UCSD-AML1 (cell line): ENCODE data around the gene USP47.
"Not testable (repeated sequence)": the region's sequence is repeated elsewhere in the genome, so short reads cannot be mapped to it uniquely, and the experiment has no call there.

Experiments
- DNase-seq: peaks from one replicate; lab custom pipeline; 2025; ENCODE audit not compliant: unreplicated experiment; lab: John Stamatoyannopoulos, UW

USP47 gene

DNA sequence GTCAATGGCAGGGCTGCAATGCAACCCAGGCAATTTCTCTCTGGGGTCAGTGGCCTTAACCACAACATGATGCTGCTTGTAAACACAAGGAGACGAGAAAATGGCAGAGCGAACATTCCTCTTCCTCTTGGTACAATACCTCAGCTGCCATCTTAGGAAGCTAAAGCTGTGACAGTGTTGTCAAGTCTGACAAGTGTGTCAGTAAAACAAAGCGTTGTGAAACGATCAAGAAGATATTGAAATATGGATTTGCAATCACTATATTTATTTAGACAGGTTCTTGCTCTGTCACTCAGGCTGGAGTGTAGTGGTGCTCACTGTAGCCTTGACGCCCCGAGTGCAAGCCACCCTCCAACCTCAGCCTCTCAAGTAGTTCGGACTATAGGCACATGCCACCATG is 14.5 kb upstream of the USP47 start:
- DNase-seq, result no peak

DNA sequence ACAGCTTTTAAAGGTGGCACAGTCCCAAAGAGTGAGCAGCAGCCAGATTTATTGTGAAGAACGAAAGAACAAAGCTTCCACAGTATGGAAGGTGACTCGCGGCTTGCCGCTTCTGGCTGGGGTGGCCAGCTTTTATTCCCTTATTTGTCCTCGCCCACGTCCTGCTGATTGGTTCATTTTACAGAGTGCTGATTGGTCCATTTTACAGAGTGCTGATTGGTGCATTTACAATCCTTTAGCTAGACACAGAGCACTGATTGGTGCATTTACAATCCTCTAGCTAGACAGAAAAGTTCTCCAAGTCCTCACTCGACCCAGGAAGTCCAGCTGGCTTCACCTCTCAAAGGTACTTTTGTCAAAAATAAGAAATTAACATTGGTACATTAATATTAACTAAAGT is 10.4 kb upstream of the USP47 start:
- not testable (repeated sequence) for DNase-seq

DNA sequence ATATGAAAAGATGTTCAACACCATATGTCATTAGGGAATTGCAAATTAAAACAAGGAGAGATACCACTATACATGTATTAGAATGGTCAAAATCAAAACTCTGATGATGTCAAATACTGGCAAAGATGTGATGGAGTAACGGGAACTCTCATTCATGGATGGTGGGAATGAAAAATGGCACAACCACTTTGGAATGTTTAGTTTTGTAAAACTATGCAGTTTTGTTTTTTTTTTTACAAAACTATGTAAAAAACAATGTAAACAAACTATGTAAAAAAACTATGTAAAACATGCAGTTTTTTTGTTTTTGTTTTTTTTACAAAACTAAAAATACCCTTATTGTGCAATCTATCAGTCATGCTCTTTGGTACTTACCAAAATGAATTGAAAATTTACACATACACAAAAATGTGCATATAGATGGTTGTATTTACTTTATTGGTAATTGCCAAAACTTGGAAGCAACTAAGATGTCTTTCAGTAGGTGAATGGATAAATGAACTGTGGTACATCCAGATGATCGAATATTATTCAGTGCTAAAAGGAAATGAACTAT is 5.0 kb upstream of the USP47 start:
- no peak for DNase-seq

DNA sequence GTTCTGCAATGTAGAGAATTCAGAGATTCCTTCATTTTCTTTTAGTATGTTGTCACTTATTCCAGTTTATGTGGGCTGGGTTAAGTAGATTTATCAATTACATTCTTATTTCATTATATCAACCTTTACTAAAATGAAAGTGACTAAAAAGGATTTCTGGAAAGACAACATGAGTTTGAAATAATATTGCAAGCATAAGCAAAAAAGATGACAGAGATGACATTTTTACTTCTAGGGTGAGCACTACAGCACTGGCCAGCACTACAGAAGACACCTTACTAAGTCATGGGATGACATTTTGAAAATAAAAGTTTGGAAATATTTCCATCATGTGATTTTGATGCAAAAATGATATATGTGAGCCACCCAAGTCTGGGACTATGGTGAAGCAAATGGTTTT is 2.1 kb upstream of the USP47 start:
- DNase-seq, result no peak

DNA sequence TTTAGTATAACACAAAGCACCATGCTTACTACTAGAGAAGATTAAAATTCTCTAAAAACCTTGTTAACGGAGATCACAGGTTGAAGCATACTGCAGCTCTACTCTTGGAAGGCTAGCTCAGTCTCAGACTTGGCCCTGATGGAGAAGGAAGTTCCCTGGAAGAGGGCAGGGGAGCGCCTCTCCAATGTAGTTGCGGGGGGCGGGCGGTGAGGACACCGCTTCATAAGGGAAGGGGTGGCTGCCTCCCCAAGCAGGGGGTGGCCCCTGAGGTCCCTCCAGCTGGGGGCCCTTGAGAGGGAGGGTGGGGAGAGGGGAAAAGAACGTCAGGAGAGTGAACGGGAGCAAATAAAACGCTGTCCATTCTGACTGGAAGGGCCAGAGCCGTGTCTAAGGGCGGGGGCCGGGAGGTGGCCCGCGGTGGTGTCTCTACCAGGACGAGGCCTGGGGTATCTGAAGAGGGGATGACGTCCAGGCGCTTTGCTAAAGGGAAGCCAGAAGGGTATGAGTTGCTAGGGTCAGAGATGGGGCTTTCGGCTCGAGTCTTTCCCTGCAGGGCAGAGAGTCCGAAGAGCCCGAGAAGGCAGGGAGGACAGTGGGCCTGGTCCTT is 553 bp upstream of the USP47 start:
- DNase-seq, result no peak

DNA sequence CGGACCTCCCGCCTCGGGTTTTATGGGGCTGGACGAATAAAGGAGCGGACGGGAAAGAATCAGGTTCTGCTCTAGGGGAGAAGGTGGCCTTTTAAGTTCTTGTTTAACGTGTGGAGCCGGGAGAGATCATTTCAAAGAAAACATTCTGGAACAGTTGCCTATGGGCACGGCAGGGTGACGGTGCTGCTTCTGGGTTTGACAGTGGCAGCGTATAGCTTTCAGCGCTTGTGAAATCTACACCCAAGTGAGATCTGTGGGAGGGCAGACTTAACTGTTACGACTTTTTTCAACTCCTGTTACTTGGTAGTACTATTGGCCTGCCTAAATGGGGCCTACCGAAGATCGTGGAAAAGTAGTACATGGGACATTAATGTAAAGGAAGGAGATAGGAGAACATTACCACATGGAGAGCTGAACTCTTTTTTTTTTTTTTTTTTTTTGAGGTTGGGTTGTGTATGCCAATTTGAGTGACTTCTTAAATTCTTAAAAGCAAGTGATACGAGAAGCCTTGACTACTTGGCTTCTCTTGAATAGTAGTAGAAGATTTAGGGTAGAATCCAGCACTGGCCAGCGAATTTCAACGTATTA is 743 bp downstream of the USP47 start:
- DNase-seq, result peak; percentile 77

DNA sequence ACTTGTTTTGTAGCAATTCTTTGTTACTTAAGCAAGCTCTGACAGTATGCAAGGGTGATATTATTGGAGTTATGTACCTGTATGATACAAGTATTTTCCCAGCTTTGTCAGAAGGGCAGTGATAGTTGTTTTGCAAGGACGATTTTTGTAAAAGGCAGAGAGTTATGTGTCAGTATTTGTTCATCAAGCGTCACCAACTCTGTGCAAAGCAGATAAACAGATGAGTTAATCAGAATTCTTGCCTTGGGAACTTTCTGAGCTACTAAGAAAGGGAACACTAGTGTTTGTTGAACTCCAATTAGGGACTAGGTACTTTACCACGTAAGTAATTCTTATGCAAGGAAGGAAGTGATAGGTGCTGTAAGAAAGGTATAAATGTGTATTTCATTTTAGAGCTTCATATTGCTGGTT is 1.4 kb downstream of the USP47 start:
- no peak for DNase-seq

DNA sequence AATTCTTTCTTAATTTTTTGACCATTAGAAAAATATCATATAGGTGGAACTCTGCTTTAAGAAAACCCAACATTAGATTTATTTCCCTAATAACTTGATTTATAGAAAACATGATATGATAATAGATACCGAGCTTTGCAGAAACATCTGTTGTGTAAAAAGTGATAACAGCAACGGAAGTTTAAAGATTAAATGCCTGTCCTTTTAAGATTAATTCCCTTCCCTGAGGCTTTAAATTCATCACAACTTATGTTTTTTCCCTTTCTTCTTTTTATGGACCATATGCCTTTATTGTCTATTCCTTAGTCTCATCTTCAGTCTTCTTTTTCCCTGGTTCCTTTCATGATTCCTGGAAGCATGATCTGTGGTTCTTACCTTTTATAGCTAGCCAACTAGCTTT is 1.9 kb downstream of the USP47 start:
- DNase-seq, result no peak

DNA sequence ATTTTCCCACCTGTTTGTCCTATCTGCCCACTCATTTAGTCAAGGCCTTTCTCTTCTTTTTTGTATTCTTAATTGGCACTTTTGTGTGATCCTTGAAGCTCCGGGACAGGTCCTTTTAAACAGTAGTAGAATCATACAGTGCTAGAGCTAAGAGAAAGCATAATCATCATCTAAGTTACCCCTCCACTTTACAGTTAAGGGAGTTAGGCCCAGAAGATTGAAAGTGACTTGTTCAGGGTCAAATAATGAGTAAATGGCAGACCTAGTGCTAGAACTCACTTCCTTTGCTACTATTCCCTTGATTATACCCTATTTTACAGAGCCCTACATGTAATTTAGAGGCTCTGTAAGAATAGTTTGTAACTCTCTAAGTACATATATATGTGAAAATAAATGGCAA is 2.5 kb downstream of the USP47 start:
- no peak for DNase-seq

DNA sequence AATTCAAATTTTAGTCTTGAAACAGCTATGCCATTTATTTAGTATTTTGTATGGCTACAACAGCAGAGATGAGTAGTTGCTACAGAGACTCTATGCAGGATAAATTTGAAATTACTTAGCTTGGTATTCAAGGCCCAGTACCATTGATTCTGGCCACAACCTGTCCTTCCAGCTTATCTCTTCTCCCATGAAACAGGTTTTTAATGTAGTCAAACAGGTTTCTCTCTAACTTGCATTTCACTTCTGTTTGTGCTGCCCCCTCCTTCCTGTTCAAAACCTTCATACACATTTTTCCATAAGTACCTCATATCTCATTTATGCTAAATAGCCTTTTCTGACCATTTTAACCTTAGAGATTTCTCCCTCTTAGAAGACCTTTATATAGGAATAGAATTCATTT is 3.3 kb downstream of the USP47 start:
- no peak for DNase-seq

DNA sequence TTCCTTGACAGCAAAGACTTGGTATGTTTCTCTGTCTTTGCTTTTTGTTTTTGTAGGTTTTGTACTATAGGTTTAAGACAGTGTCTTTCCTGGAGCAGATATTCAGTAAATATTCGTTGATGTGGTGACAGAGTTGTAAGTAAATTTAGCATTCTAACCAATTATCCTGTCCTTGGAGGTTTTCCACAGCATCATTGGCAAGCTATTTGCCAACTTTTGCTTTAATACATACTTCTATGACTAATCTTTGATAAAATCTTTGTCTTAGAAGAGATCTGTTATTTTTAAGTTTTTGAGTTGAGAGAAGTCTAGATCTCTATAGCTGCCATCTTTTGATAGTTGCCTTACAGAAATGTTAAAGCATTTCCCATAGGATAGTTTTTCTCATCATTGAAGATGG is 3.8 kb downstream of the USP47 start:
- DNase-seq, result no peak

DNA sequence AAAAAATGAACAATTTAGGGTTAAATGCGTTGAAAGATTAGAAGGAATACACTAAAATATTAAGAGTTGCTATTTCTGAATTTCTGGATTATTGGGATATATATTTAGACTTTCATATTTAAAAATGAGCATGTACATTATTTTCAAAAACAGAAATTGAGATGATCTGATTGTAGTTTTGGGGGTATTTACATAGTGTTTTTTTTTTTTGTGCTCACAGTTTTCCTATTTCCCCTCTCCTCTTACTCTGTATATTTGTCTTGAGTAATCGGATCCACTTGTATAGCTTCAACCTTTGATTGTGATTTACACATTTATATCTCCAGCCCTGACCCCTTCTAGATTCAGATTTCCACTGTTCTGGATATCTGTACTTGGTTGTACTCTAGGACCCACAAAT is 5.3 kb downstream of the USP47 start:
- no peak for DNase-seq

DNA sequence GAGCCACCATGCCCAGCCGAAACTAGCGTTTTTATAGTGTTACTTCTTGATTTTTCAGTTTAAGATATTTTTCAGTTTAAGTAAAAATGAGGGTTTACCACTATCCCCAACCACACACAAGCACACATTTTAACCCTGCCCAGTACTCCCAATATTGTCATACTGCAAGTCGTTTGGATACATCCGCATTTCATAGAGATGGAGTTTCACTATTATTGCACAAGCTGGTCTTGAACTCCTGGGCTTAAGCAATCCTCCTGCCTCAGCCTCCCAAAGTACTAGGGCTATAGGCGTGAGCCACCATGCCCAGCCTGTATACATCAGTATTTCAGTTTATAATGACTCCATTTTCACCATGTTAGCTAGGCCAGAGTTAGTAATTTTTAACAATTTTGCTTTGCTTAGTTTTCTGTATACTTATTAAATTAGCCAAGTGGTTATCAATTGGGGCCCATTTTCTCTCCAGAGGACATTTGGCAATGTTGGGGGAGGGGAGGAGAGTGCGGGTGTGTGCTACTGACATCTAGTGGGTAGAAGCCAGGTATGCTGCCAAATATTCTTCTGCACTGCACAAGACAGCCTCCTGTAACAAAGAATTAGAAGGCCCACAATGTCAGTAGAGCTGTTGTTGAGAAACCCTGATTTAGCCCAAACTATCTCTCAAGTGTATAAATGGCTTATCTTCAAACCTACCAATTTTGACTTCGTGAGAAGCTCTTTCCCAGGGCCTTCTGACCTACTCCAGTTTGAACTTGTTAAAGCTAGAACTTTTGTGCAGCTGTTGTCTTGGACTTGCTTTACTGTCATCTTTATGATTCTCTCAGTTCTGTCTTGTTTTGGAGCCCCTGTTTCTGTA is 7.3 kb downstream of the USP47 start:
- DNase-seq, result peak; percentile 45

DNA sequence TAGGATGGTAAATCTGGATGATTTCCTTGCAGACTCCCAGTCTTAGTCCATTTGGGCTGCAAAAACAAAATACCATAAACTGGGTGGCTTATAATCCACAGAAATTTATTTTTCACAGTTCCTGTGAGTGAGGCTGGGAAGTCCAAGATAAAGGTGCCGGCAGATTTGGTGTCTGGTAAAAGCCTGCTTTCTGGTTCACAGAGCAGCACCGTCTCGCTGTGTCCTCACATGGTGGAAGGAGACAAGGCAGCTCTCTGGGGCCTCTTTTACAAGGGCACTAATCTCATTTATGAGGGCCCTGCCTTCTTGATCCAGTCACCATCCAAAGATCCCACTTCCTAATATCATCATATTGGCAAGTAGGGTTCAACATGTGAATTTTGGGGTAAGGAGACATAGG is 8.9 kb downstream of the USP47 start:
- DNase-seq, result no peak

DNA sequence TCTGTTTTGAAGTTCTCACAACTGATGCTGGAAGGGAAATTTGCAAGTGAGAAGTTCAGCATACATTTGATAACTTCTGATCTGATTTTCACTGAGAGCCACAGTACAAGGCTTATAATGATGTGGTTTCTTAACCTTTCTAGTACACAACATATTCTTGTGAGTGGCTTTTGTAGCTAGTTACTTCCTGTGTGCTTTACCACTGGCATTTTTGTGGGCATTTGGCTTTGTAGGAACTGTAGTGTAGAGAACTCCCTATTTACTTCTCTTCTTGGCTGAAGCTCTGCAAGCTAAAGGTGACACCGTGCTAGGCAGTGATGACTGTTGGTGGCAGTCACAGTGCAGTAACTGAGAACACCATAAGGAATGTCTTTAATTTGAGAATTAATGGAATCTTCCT is 14.9 kb downstream of the USP47 start:
- DNase-seq, result no peak

DNA sequence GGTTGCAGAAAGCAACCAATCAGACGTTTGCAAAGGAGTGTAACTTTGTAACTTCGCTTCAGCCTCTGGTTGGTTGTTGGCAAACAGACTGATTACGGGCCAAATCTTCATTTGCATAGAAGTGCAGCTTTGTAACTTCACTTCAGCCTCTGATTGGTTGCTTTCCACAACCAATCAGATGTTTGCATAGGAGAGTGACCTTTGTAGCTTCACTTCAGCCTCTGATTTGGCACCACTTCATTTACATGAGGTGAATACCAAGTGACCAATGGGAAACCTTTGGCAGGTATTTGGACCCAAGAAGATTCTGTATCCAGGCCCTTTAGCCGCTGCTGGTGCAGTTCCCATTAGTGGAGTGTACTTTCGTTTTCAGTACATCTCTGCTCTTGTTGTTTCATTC is 16.0 kb downstream of the USP47 start:
- no peak for DNase-seq

DNA sequence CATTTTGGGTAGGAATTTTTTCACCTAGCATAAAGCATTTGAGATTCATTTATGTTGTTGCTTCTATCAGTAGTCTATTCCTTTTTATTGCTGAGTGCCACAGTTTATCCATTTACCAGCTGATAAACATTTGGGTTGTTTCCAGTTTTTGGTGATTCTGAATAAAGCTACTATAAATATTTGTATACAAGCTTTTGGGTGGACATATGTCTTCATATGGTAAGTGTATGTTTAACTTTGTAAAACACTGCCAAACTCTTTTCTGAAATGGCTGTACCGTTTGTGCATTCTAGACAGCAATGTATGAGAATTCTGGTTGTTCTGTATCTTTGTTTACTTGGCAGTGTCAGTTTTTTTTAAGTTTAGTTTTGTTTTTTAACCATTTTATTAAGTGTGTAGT is 16.9 kb downstream of the USP47 start:
- DNase-seq, result no peak

DNA sequence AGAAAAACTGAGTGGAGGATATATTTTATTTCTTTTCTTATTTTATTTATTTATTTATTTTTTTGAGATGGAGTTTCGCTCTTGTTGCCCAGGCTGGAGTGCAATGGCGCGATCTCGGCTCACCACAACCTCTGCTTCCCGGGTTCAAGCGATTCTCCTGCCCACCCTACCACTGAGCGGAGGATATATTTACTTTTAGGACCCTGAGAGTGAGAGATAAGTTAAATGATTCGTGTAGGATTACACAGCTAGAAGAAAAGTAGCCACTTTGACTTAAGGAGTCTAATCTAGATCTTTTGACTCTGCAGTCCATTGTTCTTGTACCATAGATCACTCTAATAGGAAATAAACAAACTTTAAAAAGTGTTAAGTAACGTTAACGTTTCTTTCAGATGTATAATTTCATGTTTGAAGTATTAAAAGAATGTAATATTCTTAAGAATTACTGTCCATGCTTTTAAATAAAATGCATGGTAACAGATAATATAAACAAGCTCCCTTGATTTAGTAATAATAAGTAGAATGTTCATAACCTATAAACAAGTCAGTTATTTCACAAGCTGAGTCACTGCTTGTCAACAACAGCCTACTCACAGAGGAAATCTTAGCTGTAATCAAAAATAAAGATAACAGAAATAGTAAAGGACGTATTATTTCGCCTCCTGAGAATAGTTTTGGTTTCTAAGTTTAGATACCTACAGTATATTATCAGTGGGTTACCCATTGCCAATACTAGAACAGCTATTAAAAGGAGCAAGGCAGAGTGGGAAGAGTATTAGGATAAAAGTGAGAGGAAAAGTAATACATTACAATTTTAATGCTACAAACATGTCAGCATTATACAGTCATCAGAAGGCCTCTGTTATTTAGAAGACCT is 18.6 kb downstream of the USP47 start:
- DNase-seq, result no peak

DNA sequence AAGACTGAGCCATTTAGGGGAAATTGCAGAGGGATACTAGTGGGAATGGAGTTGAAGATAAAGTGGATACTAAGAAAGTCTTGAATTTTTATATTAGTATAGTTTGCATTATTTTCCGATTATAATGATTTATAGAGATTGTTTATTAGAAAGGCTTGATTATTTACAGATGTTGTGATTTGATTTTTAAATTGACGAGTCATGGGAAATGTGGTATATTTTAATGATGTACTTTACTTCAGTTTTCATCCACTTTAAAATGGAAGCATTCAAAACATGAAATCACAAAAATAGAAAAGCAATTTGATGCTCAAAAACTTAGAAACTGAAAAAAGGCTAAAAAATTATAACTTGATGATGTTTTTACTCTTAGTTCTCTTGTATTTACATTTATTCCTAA is 21.2 kb downstream of the USP47 start:
- no peak for DNase-seq

DNA sequence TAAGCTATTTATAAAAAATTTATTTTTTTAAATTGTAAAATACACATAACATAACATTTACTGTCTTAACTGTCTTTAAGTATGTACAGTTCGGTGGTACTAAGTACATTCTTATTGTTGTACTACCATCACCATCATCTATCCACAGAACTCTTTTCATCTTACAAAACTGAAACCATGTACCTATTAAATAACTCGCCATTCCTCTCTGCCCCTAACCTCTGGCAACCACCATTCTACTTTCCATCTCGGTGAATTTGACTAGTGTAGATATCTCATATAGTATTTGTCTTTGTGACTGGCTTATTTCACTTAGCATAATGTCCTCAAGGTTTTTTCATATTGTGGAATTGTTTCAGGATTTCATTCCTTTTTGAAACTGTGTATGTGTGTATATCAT is 22.6 kb downstream of the USP47 start:
- no peak for DNase-seq

DNA sequence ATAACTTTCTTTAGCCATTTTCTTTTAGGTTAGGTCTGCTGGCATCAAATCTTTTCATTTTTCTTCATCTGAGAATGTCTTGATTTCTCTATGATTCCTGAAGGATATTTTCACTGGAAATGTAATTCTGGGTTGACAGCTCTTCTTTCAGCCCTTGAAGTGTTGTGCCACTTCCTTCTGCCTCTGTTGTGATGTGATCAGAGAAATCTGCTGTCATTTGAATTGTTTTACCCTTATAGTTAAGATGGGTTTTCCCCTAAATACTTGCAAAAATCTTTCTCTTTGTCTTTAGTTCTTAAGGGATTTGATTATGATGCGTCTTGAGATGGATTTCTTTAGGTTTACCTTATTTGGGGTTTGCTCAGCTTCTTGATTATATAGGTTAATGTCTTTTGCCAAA is 23.0 kb downstream of the USP47 start:
- DNase-seq, result no peak
